HG02610 (cell line): Measurements from ENCODE around the gene RAD51B.
"Not testable (repeated sequence)": the region's sequence is repeated elsewhere in the genome, so short reads cannot be mapped to it uniquely, and the experiment has no call there.

Source experiments
- ATAC-seq: cut with Tn5 transposase; IDR thresholded peaks from one replicate; pipeline ENCODE4 v1.9.1; 2021; ENCODE audit warnings: mild to moderate bottlenecking, moderate library complexity; ENCODE audit not compliant: unreplicated experiment

The RAD51B gene

GRCh38 chr14:68245146-68246073 is 425.8 kb downstream of the RAD51B start:
- ATAC-seq = no peak

GRCh38 chr14:68246074-68246785 is 426.7 kb downstream of the RAD51B start:
- ATAC-seq = no peak

DNA sequence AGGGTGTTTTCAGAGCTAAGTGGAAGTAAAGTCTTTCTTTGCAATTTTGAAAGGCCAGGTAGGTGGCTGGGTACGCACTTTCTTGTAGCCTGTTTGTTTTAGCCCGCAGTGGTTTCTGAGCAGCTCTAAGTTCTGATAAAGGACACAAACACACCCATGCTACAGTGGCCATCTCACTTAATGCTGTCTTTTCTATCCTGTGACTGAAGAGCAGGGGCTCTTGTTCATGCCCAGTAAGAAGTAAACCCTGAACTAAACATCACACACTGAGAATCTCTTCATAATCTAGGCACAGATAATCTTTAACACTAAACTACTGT is 427.2 kb downstream of the RAD51B start:
- no peak for ATAC-seq

GRCh38 chr14:68247274-68247673 is 427.7 kb downstream of the RAD51B start:
- no peak for ATAC-seq

DNA sequence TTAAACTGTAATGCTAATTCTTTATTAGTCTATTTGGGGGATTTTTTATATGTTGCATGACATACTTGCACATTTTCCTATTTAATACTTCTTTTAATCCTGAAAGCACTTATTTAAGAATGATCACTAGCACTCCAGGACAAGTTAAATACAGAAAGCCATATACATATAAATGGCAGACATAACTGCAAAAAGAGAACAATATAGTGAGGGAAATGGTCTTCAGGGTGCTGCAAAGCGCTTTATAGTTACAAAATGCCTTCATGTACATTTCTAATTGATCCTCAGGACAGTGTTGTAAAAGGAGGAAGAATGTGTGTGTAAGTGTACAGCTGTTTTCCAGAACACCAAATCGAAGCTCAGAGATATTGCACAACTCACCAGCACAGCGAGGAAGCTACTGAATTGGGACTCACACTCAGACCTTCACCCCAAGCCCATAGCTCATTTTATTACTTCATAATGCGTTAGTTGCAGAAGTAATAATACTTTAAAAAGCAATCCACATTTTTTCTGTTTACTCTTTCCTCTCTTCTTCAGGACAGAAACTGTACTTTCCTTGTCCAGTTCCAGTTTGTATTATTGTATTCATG is 428.2 kb downstream of the RAD51B start:
- ATAC-seq = no peak

DNA sequence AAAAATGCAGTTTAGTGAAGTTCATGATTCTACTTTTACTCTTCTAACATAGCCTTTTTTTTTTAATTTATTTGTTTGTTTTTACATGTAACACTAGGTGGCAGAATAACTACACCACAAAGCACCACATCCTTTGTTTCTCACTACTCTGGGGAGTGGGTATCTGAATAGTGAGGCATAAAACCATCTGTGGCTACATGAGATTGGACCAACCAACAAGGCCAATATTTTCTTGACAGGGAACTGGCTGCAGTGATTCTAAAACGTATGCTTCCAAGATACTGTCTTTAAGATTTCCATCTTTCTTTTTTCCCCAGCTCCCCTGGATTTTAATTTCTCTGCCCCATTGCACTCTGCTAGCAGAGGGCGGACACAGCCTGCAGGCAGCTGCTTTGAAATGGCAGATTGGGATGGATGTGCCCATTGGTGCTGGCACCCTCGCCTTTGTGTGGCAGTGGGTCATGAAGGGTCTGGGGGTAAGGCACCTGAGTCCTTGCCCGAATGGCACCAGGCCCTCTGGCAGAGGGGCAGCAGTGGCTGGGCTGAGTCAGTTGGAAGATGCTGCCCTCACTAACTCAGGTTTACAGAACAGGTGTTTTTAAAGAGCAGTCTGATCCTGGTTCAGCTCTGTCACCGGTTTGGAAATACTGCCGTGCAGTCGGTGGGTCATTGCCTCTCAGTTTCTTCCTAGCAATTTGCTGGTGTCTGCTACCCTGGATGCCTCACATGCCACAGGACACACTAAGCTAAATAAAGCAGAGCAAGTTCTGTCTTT is 429.1 kb downstream of the RAD51B start:
- ATAC-seq = no peak

DNA sequence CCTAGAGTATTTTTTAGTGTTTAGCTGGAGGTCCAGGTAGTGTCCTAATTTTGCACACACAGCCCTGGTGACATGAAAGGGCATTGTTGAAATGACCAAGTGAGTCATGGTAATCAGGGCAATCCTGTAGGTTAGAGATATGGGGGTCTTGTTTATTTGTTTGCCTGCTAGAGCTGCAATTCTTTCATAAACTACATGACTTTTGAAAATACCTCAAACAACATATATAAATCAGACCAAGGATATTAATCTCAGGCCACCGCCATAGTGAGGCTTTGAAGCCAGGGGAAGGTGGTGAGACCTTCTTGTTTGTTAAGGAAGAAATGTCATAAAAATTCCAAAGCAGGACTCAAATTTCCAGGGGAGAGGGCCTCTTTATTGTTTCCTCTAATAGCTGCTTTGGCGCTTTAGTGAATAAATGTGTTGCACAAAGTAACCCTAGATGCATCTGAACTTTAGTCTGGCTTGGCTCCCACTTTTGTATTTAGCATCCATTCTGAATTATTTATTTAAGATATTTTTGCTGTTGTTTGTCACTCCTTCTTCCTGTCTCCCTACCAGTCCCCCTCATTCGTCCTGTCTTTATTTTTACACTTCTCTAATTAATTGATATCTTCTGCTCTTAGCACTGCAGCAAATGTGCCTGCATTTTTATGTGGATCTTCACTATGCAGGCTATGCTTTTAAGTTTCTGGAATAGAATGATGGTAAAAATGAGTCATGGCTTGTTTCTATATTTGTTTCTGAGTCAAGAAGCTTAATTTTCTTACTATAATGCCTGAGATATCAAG is 430.3 kb downstream of the RAD51B start:
- ATAC-seq = no peak

- no peak for ATAC-seq
These were observed 431.6 kb downstream of the RAD51B start for GRCh38 chr14:68250927-68251768.

- no peak for ATAC-seq
These were observed 432.2 kb downstream of the RAD51B start for GRCh38 chr14:68251769-68252100.

GRCh38 chr14:68253160-68253780 is 433.7 kb downstream of the RAD51B start:
- ATAC-seq = no peak

DNA sequence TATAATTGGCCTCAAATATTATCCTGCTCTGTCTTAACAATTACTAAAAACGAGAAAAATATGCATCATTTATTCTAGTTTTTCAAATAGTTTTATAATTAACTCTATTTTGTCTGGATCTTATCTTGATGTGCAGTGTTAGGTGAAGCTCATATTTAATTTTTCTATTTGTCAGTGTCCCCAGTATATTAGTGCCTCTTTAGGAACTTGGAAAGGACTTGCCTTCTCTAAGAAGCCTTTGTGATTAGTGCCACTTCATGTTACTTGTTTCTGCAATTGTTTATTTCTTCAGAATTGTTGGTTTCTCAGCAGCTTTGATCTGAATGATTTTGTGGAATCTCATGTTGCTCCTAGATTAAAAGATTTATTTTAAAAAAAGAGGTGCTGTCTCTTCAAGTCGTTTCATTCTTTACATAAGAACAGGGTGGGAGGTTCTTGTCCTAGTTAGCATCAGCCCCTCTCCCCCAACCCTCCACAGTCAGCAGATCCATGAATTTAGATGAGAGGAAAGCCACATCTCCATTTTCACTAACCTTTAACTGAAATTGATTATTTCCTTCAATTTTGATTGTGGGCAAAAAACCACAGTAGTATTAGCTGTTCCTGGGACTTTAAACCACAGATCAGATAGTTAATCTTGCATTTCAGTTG is 434.4 kb downstream of the RAD51B start:
- ATAC-seq = no peak

DNA sequence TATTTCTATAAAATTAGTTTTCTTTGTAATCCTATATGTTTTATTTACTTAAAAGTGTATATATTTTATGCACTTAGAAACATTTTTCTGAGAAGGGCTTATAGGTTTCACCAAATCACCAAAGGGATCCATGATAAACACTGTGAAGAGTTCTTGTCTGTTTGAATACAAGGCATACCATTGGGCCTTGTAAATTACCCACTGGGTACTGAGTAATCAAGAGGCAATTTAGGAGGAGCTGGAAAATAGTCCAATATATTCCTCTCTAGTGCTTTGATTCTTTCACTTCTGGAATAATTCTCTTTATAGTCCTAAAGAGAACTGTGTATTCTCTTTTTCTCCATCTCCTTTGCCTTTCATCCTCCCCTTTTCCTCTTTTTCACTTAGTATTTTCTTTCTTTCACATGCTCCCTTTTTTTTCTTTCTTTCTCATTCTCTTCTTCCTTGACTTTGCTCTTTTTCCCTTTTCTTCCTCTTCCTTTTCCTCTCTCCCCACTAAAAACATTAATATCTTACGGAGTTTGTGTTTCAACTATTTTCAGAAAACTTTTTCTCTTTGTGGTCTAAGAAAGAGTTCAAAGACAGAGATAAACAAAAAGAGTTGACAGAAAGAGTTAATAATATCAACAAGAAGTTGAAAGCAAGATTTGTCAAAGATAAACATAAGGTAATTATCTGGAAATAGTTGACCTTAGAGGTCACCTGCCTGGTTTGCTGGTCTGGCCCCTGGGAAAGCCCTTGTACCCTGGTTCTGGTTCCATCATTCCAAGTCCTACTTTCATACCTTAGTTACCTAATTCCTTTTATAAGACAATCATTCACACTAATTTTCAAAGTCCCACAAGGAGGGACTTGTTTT is 435.3 kb downstream of the RAD51B start:
- ATAC-seq = no peak

- ATAC-seq = no peak
These were observed 436.2 kb downstream of the RAD51B start for GRCh38 chr14:68255693-68256178.

- ATAC-seq = no peak
These were observed 438.4 kb downstream of the RAD51B start for GRCh38 chr14:68257969-68258368.

DNA sequence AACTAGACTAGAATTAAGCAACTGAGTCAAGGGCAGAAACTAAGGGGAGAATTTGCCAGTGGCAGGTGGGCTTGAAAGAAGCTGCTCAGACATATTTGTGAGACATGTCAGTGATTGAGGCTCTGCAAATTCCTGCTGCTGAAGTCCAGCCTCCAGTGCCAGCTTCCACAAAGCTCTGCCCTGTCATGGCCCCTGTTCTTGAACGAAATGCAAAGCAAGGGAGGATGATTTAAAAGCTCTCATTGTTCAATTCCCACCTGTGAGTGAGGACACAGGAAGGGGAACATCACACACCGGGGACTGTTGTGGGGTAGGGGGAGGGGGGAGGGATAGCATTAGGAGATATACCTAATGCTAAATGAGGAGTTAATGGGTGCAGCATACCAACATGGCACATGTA is 439.4 kb downstream of the RAD51B start:
- not testable (repeated sequence) for ATAC-seq

DNA sequence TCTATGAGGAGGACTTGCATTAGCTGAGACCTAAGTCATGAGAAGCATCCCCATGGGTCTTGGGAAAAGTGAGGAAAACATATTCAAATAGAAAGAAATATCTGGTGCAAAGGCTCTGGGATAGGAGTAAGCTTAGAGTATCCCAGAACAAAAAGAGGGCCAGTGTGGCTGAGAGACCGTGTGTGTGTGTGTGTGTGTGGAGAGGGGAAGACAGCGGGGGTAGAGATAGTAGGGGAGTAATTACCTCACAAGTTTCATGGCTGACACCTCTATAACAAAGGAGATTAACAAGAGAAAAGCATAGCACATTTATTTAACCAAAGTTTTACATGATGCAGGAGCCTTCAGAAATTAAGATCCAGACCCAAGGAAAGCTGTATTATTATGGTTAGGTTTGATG is 440.5 kb downstream of the RAD51B start:
- ATAC-seq = no peak

- ATAC-seq = no peak
These were observed 441.7 kb downstream of the RAD51B start for GRCh38 chr14:68261092-68261842.
